ENCODE data around the gene MLKL.

The MLKL gene

DNA sequence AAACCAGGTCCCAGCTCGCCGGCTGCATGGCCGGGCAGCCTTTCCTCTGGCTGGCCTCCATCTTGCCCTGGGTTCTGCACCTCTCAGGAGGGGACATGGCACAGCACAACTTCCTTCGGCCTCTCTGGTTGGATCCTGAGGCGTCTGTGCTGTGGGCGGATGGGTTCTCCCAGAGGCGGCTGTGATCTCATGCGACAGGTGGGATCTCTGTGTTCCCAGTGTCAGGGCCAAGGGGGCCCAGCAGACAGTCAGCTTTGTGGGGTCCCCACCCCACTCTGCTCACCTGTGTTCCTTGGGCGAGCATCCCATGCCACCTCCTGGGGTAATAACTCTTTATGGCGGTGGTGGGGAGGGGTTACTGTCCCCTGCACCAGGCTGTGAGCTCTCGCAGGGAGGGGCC, 38.2 kb upstream of the MLKL start:
- no peak for TF ChIP-seq POLR2A (IDR thresholded peaks at IDR 0.05; ENCODE audit: low read length)
- TF ChIP-seq GATA1 (IDR thresholded peaks at IDR 0.05; ENCODE audit: low read depth, low read length): no peak
- DNase-seq: no peak

GRCh38 chr16:74738113-74738541, 37.5 kb upstream of the MLKL start:
- TF ChIP-seq GATA1 (IDR thresholded peaks at IDR 0.05; ENCODE audit: low read depth, low read length) (no peak), POLR2A (IDR thresholded peaks at IDR 0.05; ENCODE audit: low read length) (no peak)

DNA sequence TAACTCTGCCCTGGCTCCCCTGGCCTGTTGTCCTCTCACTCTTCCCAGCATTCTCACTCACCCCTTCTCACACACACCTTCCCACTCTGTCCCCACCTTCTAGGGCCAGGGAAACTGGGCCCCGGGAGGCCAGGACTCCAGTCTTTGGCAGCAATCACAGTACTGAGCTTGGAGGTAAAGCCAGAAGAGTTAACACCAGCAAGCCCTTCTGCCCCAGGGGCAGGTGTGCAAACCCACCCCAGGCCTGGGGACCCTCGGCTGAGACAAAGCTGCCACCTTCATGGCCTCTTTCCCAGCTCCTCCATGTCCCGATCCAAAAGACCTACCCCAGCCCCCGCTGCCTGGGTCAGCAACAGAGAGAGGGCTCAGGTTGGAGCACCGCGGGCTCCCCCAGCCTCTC, 36.9 kb upstream of the MLKL start:
- no peak for DNase-seq

More at GRCh38 chr16:74738113-74738541, 37.5 kb upstream of the MLKL start:
- peak in 1 of 2 experiments; percentile 13 for DNase-seq

DNA sequence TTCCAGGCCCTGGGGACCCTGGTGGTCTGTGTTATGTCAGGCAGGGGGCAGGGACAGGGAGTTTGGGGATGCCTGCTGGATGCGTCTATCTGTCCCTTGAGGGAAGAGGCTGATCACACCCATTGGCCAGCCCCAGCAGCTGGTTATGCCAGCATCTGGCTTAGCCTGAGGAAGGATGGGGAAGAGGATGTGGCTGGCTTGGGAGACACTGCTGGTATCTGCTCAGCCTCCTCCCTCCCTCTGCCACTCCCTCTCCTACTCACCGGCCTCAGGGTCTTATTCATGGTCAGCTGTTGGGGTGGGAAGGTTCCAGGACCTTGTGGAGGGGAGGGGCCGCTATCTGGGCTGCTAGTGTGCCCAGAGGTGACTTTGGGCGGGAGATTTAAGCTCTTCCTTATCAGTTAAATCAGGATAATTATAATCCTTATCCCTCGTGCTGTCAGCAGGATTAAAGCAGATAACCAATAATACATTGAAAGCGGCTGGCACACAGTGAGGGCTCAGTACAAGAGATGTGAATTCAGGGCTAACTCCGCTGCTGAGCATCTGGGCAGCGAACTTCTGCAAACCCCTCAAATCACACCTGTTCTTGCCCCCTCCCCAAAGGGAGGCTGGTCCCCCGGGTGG, 36.0 kb upstream of the MLKL start:
- DNase-seq: no peak
- TF ChIP-seq POLR2A (IDR thresholded peaks at IDR 0.05; ENCODE audit: low read length) (no peak), GATA1 (IDR thresholded peaks at IDR 0.05; ENCODE audit: low read depth, low read length) (no peak)

More for the DNA sequence above, 36.9 kb upstream of the MLKL start:
- TF ChIP-seq POLR2A (IDR thresholded peaks at IDR 0.05; ENCODE audit: low read length): no peak
- no peak for TF ChIP-seq GATA1 (IDR thresholded peaks at IDR 0.05; ENCODE audit: low read depth, low read length)

GRCh38 chr16:74735554-74735953, 34.9 kb upstream of the MLKL start:
- TF ChIP-seq POLR2A (IDR thresholded peaks at IDR 0.05; ENCODE audit: low read length) (no peak), GATA1 (IDR thresholded peaks at IDR 0.05; ENCODE audit: low read depth, low read length) (no peak)
- DNase-seq: no peak

DNA sequence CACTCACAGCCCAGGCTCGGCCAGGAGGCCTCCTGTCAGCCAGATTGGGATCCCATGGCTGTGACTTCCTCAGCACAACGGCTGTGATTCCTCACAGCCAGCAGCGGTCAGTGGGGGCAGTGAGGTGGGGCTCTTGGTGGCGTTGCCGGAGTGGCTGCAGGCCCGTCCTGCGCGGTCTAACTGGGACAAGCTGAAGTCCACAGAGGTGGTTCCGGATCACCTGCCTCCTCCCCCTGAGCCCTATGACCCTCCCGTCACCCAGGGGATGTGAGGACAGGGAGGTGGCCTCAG, 34.4 kb upstream of the MLKL start:
- no peak for DNase-seq
- TF ChIP-seq GATA1 (IDR thresholded peaks at IDR 0.05; ENCODE audit: low read depth, low read length) (no peak), POLR2A (IDR thresholded peaks at IDR 0.05; ENCODE audit: low read length) (no peak)

GRCh38 chr16:74734361-74735161, 33.9 kb upstream of the MLKL start:
- TF ChIP-seq POLR2A (IDR thresholded peaks at IDR 0.05; ENCODE audit: low read length): no peak
- no peak for TF ChIP-seq GATA1 (IDR thresholded peaks at IDR 0.05; ENCODE audit: low read depth, low read length)
- DNase-seq: no peak

GRCh38 chr16:74732707-74733350, 32.2 kb upstream of the MLKL start:
- DNase-seq: no peak
- TF ChIP-seq GATA1 (IDR thresholded peaks at IDR 0.05; ENCODE audit: low read depth, low read length): no peak
- no peak for TF ChIP-seq POLR2A (IDR thresholded peaks at IDR 0.05; ENCODE audit: low read length)

GRCh38 chr16:74731853-74732477, 31.3 kb upstream of the MLKL start:
- DNase-seq: no peak
- TF ChIP-seq POLR2A (IDR thresholded peaks at IDR 0.05; ENCODE audit: low read length) (no peak), GATA1 (IDR thresholded peaks at IDR 0.05; ENCODE audit: low read depth, low read length) (no peak)

- DNase-seq: no peak
Observed at GRCh38 chr16:74729783-74730683, 29.4 kb upstream of the MLKL start.

GRCh38 chr16:74727903-74728302, 27.2 kb upstream of the MLKL start:
- DNase-seq: no peak
- TF ChIP-seq GATA1 (IDR thresholded peaks at IDR 0.05; ENCODE audit: low read depth, low read length) (no peak), POLR2A (IDR thresholded peaks at IDR 0.05; ENCODE audit: low read length) (no peak)

More at GRCh38 chr16:74729783-74730683, 29.4 kb upstream of the MLKL start:
- TF ChIP-seq POLR2A (IDR thresholded peaks at IDR 0.05; ENCODE audit: low read length) (no peak), GATA1 (IDR thresholded peaks at IDR 0.05; ENCODE audit: low read depth, low read length) (no peak)

GRCh38 chr16:74726716-74727115, 26.1 kb upstream of the MLKL start:
- TF ChIP-seq POLR2A (IDR thresholded peaks at IDR 0.05; ENCODE audit: low read length) (no peak), GATA1 (IDR thresholded peaks at IDR 0.05; ENCODE audit: low read depth, low read length) (no peak)
- peak; percentile 58 to 70 for DNase-seq

Measured in erythroblast (primary cell).